ENCODE measurements around the gene CACNA1F.

Gene CACNA1F

GRCh38 chrX:49212861-49213260 is 20.3 kb downstream of the CACNA1F start:
- Histone ChIP-seq H4K20me1 (ENCODE audit: insufficient read depth, low read length) (no peaks in the 10 kb centered on the region), H2AFZ (ENCODE audit: low read length) (no peak overlapping the region), H3F3A (ENCODE audit: insufficient read depth, low read length) (no peaks in the 10 kb centered on the region), H3K4me1 (ENCODE audit: insufficient read depth, low read length, severe bottlenecking) (no peaks in the 10 kb centered on the region), H3K4me3 (ENCODE audit: low read depth, low read length, poor library complexity, severe bottlenecking) (no peak overlapping the region), H3K27ac (ENCODE audit: low read depth, low read length, poor library complexity, severe bottlenecking) (no peak overlapping the region), H3K27me3 (ENCODE audit: insufficient read depth, low read length) (no peaks in the 10 kb centered on the region), H3K4me2 (ENCODE audit: low read length) (no peak overlapping the region), H3K9me3 (ENCODE audit: low read length) (no peaks in the 10 kb centered on the region), H3K79me2 (ENCODE audit: insufficient read depth, low read length) (no peaks in the 10 kb centered on the region), H3K9me2 (ENCODE audit: low read depth, low read length) (no peaks in the 10 kb centered on the region), H3K9ac (ENCODE audit: low read length) (no peak overlapping the region), H3K36me3 (ENCODE audit: insufficient read depth, low read length) (no peaks in the 10 kb centered on the region)
- TF ChIP-seq EZH2 (IDR thresholded peaks at IDR 0.05; ENCODE audit: borderline replicate concordance, low read length) = no peak
- TF ChIP-seq, protein P1, sequence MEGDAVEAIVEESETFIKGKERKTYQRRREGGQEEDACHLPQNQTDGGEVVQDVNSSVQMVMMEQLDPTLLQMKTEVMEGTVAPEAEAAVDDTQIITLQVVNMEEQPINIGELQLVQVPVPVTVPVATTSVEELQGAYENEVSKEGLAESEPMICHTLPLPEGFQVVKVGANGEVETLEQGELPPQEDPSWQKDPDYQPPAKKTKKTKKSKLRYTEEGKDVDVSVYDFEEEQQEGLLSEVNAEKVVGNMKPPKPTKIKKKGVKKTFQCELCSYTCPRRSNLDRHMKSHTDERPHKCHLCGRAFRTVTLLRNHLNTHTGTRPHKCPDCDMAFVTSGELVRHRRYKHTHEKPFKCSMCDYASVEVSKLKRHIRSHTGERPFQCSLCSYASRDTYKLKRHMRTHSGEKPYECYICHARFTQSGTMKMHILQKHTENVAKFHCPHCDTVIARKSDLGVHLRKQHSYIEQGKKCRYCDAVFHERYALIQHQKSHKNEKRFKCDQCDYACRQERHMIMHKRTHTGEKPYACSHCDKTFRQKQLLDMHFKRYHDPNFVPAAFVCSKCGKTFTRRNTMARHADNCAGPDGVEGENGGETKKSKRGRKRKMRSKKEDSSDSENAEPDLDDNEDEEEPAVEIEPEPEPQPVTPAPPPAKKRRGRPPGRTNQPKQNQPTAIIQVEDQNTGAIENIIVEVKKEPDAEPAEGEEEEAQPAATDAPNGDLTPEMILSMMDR (IDR thresholded peaks at IDR 0.05; ENCODE audit: low read length) = no peak

DNA sequence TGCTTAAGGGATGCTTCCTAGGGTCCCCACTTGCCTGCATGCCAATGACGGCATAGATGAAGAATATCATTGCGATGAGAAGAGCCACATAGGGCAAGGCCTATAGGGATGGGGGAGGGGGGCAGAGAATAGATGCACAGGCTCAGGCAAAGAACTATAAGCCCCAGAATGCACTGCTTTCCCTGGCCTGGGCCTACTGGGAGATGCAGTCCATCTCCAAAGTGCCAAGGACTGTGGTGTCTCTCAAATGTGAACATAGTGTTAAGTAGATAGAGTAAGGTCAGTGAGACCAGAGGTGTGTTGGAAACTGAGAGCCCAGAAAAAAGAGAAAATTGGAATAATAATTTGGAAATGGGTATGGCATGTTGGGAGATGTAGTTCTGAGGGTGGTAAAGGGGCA is 20.9 kb downstream of the CACNA1F start:
- Histone ChIP-seq H3K79me2 (ENCODE audit: insufficient read depth, low read length) (no peaks in the 10 kb centered on the region), H3K36me3 (ENCODE audit: insufficient read depth, low read length) (no peaks in the 10 kb centered on the region), H4K20me1 (ENCODE audit: insufficient read depth, low read length) (no peaks in the 10 kb centered on the region), H3K4me1 (ENCODE audit: insufficient read depth, low read length, severe bottlenecking) (no peaks in the 10 kb centered on the region), H3K4me3 (ENCODE audit: low read depth, low read length, poor library complexity, severe bottlenecking) (no peak overlapping the region), H3K27me3 (ENCODE audit: insufficient read depth, low read length) (no peaks in the 10 kb centered on the region), H3K9me2 (ENCODE audit: low read depth, low read length) (no peaks in the 10 kb centered on the region), H3K9ac (ENCODE audit: low read length) (no peak overlapping the region), H3K27ac (ENCODE audit: low read depth, low read length, poor library complexity, severe bottlenecking) (no peak overlapping the region), H2AFZ (ENCODE audit: low read length) (no peak overlapping the region), H3K4me2 (ENCODE audit: low read length) (no peak overlapping the region), H3F3A (ENCODE audit: insufficient read depth, low read length) (no peaks in the 10 kb centered on the region), H3K9me3 (ENCODE audit: low read length) (no peaks in the 10 kb centered on the region)
- TF ChIP-seq, protein P1 (IDR thresholded peaks at IDR 0.05; ENCODE audit: low read length) = no peak
- TF ChIP-seq EZH2 (IDR thresholded peaks at IDR 0.05; ENCODE audit: borderline replicate concordance, low read length) = no peak

GRCh38 chrX:49211074-49211473 is 22.1 kb downstream of the CACNA1F start:
- Histone ChIP-seq H4K20me1 (ENCODE audit: insufficient read depth, low read length) (no peaks in the 10 kb centered on the region), H3K4me3 (ENCODE audit: low read depth, low read length, poor library complexity, severe bottlenecking) (no peak overlapping the region), H3F3A (ENCODE audit: insufficient read depth, low read length) (no peaks in the 10 kb centered on the region), H3K27ac (ENCODE audit: low read depth, low read length, poor library complexity, severe bottlenecking) (no peak overlapping the region), H3K79me2 (ENCODE audit: insufficient read depth, low read length) (no peaks in the 10 kb centered on the region), H3K36me3 (ENCODE audit: insufficient read depth, low read length) (no peaks in the 10 kb centered on the region), H3K9me2 (ENCODE audit: low read depth, low read length) (no peaks in the 10 kb centered on the region), H3K27me3 (ENCODE audit: insufficient read depth, low read length) (no peaks in the 10 kb centered on the region), H3K9me3 (ENCODE audit: low read length) (no peaks in the 10 kb centered on the region), H3K9ac (ENCODE audit: low read length) (no peak overlapping the region), H3K4me1 (ENCODE audit: insufficient read depth, low read length, severe bottlenecking) (no peaks in the 10 kb centered on the region), H2AFZ (ENCODE audit: low read length) (no peak overlapping the region), H3K4me2 (ENCODE audit: low read length) (no peak overlapping the region)
- TF ChIP-seq EZH2 (IDR thresholded peaks at IDR 0.05; ENCODE audit: borderline replicate concordance, low read length) = no peak
- TF ChIP-seq, protein P1 (IDR thresholded peaks at IDR 0.05; ENCODE audit: low read length) = no peak

Measured in OCI-LY1 (cell line).